CD4-positive, alpha-beta T cell (primary cell): ENCODE data around the gene HSD17B12. TPM values are rescaled to one million over a fixed set of nuclear protein-coding genes. Genes with fewer than 3 reads are reported as not detected.

Experiments
- ATAC-seq: fragments of 200-7000 bp; cut with Tn5 transposase; one replicate; pipeline ENCODE4 v1.10.0; 2022; ENCODE audit warnings: mild to moderate bottlenecking; ENCODE audit not compliant: poor library complexity
- CTCF ChIA-PET: fragments of 350-600 bp; sonication (Branson Sonifier 250); formaldehyde crosslinking; loops from one replicate; lab custom pipeline; 2021; ENCODE audit warnings: antibody characterized with exemption, inconsistent platforms; lab: Charles Lee
- POLR2A ChIA-PET: fragments of 350-600 bp; sonication (Branson Sonifier 250); formaldehyde crosslinking; loops from one replicate; lab custom pipeline; 2021; ENCODE audit warnings: antibody characterized with exemption, inconsistent platforms; lab: Charles Lee
- DNase-seq, 14 experiments: peaks; one replicate each; pipeline ENCODE4 v3.0.0-alpha.2; 2013 to 2020; ENCODE audit warnings: mixed read lengths in 2 of 14
- H3K27ac ChIP-seq, 2 donors: one replicate each; pipeline versions ENCODE4 v1.5.1 to v1.7.0; 2013; ENCODE audit warnings: low read length in 2 of 2, low read depth in 1 of 2, mild to moderate bottlenecking in 1 of 2
- H3K27me3 ChIP-seq, 2 experiments: 1 replicate in 1 of 2; 2 replicates in 1 of 2; pipeline versions ENCODE4 v1.6.1 to v1.7.0; 2013; ENCODE audit warnings: low read length in 2 of 2, control low read depth in 1 of 2, mild to moderate bottlenecking in 1 of 2, moderate library complexity in 1 of 2; ENCODE audit not compliant: insufficient read depth in 2 of 2, control insufficient read depth in 1 of 2
- H3K36me3 ChIP-seq: one replicate; pipeline ENCODE4 v1.6.1; 2013; ENCODE audit warnings: low read length, control low read depth; ENCODE audit not compliant: insufficient read depth
- H3K4me1 ChIP-seq: one replicate; pipeline ENCODE4 v1.6.1; 2013; ENCODE audit warnings: low read length, control low read depth; ENCODE audit not compliant: insufficient read depth
- H3K4me3 ChIP-seq: one replicate; pipeline ENCODE4 v1.5.1; 2013; ENCODE audit warnings: mild to moderate bottlenecking, low read length, moderate library complexity
- H3K9me3 ChIP-seq, 2 experiments: 1 replicate in 1 of 2; 2 replicates in 1 of 2; pipeline versions ENCODE4 v1.6.1 to v1.7.0; 2013; ENCODE audit warnings: low read length in 2 of 2, mild to moderate bottlenecking in 2 of 2, control low read depth in 1 of 2, moderate library complexity in 1 of 2; ENCODE audit not compliant: control insufficient read depth in 1 of 2, insufficient read depth in 1 of 2
- H3K27ac Mint-ChIP-seq: one replicate; pipeline ENCODE4 v1.8.0; 2020; ENCODE audit warnings: mixed read lengths
- H3K27me3 Mint-ChIP-seq: one replicate; pipeline ENCODE4 v1.8.0; 2021; ENCODE audit warnings: mixed read lengths
- H3K36me3 Mint-ChIP-seq: one replicate; pipeline ENCODE4 v1.8.0; 2021; ENCODE audit warnings: low read depth, mixed read lengths
- H3K4me1 Mint-ChIP-seq: one replicate; pipeline ENCODE4 v1.8.0; 2021; ENCODE audit warnings: low read depth, mixed read lengths
- H3K4me3 Mint-ChIP-seq: one replicate; pipeline ENCODE4 v1.8.0; 2020; ENCODE audit warnings: mild to moderate bottlenecking, mixed read lengths
- H3K9me3 Mint-ChIP-seq: one replicate; pipeline ENCODE4 v1.8.0; 2020; ENCODE audit warnings: mixed read lengths
- CTCF ChIP-seq: fragments of 200-600 bp; IDR thresholded peaks from one replicate; pipeline ENCODE4 v1.8.0; 2022; ENCODE audit warnings: antibody characterized with exemption, mild to moderate bottlenecking
- intact Hi-C, 2 experiments: fragments of 100-400 bp; cut with DNase I in 1 of 2; cut with micrococcal nuclease in 1 of 2; formaldehyde crosslinking; loops; one replicate each; pipeline versions ENCODE4 v1.15.1 to v1.9.0; 2023 to 2025; cut with DNase I, micrococcal nuclease
- total RNA-seq, 174 experiments: library from RNA in 2 of 174; stranded (reverse) in 2 of 174; gene quantifications; one replicate each; pipeline ENCODE4 v1.2.3 and lab custom pipeline; 2021 to 2026

Gene HSD17B12
- total RNA-seq, 2 experiments from 2014 or later, result 16.1 to 16.3 TPM

- Mint-ChIP-seq H3K27me3 (no peaks in the 10 kb centered on the region), H3K27ac (no peak overlapping the region), H3K4me3 (no peak overlapping the region), H3K36me3 (peaks cover 78% of the 10 kb centered on the region), H3K4me1 (no peaks in the 10 kb centered on the region), H3K9me3 (peaks cover 17% of the 10 kb centered on the region)
- intact Hi-C loops, result no loop called here
- POLR2A ChIA-PET, result no interaction called here
- Histone ChIP-seq H3K36me3 (no peaks in the 10 kb centered on the region), H3K9me3 (peaks cover 8 to 27% of the 10 kb centered on the region in 2 experiments), H3K27ac (no peak overlapping the region), H3K27me3 (no peaks in the 10 kb centered on the region), H3K4me3 (no peak overlapping the region), H3K4me1 (no peaks in the 10 kb centered on the region)
- CTCF ChIA-PET, result no interaction called here
- ATAC-seq, result no peak
- no peak for DNase-seq
- TF ChIP-seq CTCF, result no peak
Measured at GRCh38 chr11:43786016-43786415, 105.5 kb downstream of the HSD17B12 start.

GRCh38 chr11:43787824-43788223, 107.3 kb downstream of the HSD17B12 start:
- ChIA-PET CTCF (no interaction called here), POLR2A (no interaction called here)
- ATAC-seq (no peak), DNase-seq (no peak)
- Mint-ChIP-seq H3K9me3 (peaks cover 14% of the 10 kb centered on the region), H3K27ac (no peak overlapping the region), H3K27me3 (no peaks in the 10 kb centered on the region), H3K36me3 (peaks cover 65% of the 10 kb centered on the region), H3K4me3 (no peak overlapping the region), H3K4me1 (no peaks in the 10 kb centered on the region)
- Histone ChIP-seq H3K9me3 (peaks cover 4 to 17% of the 10 kb centered on the region in 2 experiments), H3K36me3 (no peaks in the 10 kb centered on the region), H3K4me3 (no peak overlapping the region), H3K27ac (no peak overlapping the region), H3K27me3 (no peaks in the 10 kb centered on the region), H3K4me1 (no peaks in the 10 kb centered on the region)
- intact Hi-C loops, result no loop called here
- TF ChIP-seq CTCF, result no peak

DNA sequence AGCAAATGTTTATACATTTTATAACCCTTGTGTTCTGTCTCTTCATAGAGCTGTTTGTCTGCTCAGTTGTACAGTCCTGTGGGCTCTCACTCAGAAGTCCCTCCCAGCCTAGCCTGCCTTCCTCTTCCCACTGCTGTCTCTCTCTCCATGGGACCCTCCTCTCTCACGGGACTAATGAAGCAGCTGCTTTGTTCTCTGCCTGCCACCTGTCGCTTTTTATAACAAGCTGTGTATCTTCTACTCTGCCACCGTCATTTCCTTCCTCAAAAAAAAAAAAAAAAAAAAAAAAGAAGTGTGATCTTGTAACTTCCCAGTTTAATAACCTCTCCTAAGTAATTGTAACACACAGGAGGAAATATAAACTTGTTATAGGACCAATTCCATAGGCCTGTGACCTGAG, 107.9 kb downstream of the HSD17B12 start:
- no peak for TF ChIP-seq CTCF
- Mint-ChIP-seq H3K4me3 (no peak overlapping the region), H3K27me3 (no peaks in the 10 kb centered on the region), H3K9me3 (peaks cover 14% of the 10 kb centered on the region), H3K4me1 (no peaks in the 10 kb centered on the region), H3K27ac (no peak overlapping the region), H3K36me3 (peaks cover 63% of the 10 kb centered on the region)
- H3K4me3 ChIP-seq, result no peak overlapping the region
- intact Hi-C loops, result no loop called here
- no peaks in the 10 kb centered on the region for H3K4me1 ChIP-seq
- H3K27me3 ChIP-seq, result no peaks in the 10 kb centered on the region
- DNase-seq (peak in 2 of 14 experiments; percentile 23 to 34), ATAC-seq (no peak)
- no peaks in the 10 kb centered on the region for H3K36me3 ChIP-seq
- CTCF ChIA-PET, result no interaction called here
- no peak overlapping the region for H3K27ac ChIP-seq
- peaks cover 2 to 15% of the 10 kb centered on the region in 2 experiments for H3K9me3 ChIP-seq
- POLR2A ChIA-PET, result no interaction called here
